ENCODE data around the gene PIGO. TPM values are rescaled to one million over a fixed set of nuclear protein-coding genes. Genes with fewer than 3 reads are reported as not detected.

Gene PIGO
- total RNA-seq, 2 experiments from 2014 or later: 28.5 to 31.6 TPM

- CTCF ChIA-PET: interaction anchor here (0.8 to 8.4 kb wide), 8 partner anchors 9 to 369 kb away, joined by 3 to 44 read pairs (median 5); partner anchors contain the start of genes FANCG, PIGO, STOML2 and VCP
- Mint-ChIP-seq H3K4me3 (peak overlapping the region; percentile 60), H3K4me1 (peaks cover 49% of the 10 kb centered on the region), H3K9me3 (ENCODE audit: low read depth) (no peaks in the 10 kb centered on the region), H3K36me3 (peaks cover 4% of the 10 kb centered on the region), H3K27me3 (no peaks in the 10 kb centered on the region), H3K27ac (peak overlapping the region; percentile 82)
- ATAC-seq: no peak
- DNase-seq: no peak
These were observed 16.0 kb upstream of the PIGO start for GRCh38 chr9:35112257-35113020.

- Mint-ChIP-seq H3K36me3 (peaks cover 4% of the 10 kb centered on the region), H3K4me3 (peak overlapping the region; percentile 60), H3K9me3 (ENCODE audit: low read depth) (no peaks in the 10 kb centered on the region), H3K27ac (peak overlapping the region; percentile 82), H3K4me1 (peaks cover 41% of the 10 kb centered on the region), H3K27me3 (no peaks in the 10 kb centered on the region)
- peak; percentile 74 for ATAC-seq
- CTCF ChIA-PET: interaction anchor here (0.8 to 8.4 kb wide), 7 partner anchors 8 to 370 kb away, joined by 3 to 44 read pairs (median 5); partner anchors contain the start of genes FANCG, PIGO, STOML2 and VCP
- DNase-seq: peak; percentile 99
These were observed 14.9 kb upstream of the PIGO start for GRCh38 chr9:35111001-35111933.

GRCh38 chr9:35110327-35110761, 14.0 kb upstream of the PIGO start:
- Mint-ChIP-seq H3K27ac (no peak overlapping the region), H3K4me1 (peaks cover 40% of the 10 kb centered on the region), H3K4me3 (no peak overlapping the region), H3K36me3 (peaks cover 10% of the 10 kb centered on the region), H3K9me3 (ENCODE audit: low read depth) (no peaks in the 10 kb centered on the region), H3K27me3 (no peaks in the 10 kb centered on the region)
- CTCF ChIA-PET: interaction anchor here (0.6 to 8.4 kb wide), 3 partner anchors 14 to 204 kb away, joined by 3 to 44 read pairs (median 3); partner anchors contain the start of gene PIGO
- ATAC-seq (no peak), DNase-seq (peak; percentile 40)

GRCh38 chr9:35108946-35109575, 12.7 kb upstream of the PIGO start:
- Mint-ChIP-seq H3K9me3 (ENCODE audit: low read depth) (no peaks in the 10 kb centered on the region), H3K36me3 (peaks cover 11% of the 10 kb centered on the region), H3K4me3 (no peak overlapping the region), H3K4me1 (peaks cover 32% of the 10 kb centered on the region), H3K27ac (no peak overlapping the region), H3K27me3 (no peaks in the 10 kb centered on the region)
- DNase-seq (peak; percentile 38), ATAC-seq (no peak)
- CTCF ChIA-PET: interaction anchor here (8.4 kb wide), 1 partner anchor 13 kb away, joined by 44 read pairs; the partner anchor contains the start of gene PIGO

- Mint-ChIP-seq H3K4me1 (peaks cover 31% of the 10 kb centered on the region), H3K4me3 (no peak overlapping the region), H3K27ac (no peak overlapping the region), H3K27me3 (no peaks in the 10 kb centered on the region), H3K9me3 (ENCODE audit: low read depth) (no peaks in the 10 kb centered on the region), H3K36me3 (peaks cover 11% of the 10 kb centered on the region)
- DNase-seq (peak; percentile 27), ATAC-seq (no peak)
- CTCF ChIA-PET: interaction anchor here (8.4 kb wide), 1 partner anchor 13 kb away, joined by 44 read pairs; the partner anchor contains the start of gene PIGO
These were observed 12.1 kb upstream of the PIGO start for GRCh38 chr9:35108461-35108860.

DNA sequence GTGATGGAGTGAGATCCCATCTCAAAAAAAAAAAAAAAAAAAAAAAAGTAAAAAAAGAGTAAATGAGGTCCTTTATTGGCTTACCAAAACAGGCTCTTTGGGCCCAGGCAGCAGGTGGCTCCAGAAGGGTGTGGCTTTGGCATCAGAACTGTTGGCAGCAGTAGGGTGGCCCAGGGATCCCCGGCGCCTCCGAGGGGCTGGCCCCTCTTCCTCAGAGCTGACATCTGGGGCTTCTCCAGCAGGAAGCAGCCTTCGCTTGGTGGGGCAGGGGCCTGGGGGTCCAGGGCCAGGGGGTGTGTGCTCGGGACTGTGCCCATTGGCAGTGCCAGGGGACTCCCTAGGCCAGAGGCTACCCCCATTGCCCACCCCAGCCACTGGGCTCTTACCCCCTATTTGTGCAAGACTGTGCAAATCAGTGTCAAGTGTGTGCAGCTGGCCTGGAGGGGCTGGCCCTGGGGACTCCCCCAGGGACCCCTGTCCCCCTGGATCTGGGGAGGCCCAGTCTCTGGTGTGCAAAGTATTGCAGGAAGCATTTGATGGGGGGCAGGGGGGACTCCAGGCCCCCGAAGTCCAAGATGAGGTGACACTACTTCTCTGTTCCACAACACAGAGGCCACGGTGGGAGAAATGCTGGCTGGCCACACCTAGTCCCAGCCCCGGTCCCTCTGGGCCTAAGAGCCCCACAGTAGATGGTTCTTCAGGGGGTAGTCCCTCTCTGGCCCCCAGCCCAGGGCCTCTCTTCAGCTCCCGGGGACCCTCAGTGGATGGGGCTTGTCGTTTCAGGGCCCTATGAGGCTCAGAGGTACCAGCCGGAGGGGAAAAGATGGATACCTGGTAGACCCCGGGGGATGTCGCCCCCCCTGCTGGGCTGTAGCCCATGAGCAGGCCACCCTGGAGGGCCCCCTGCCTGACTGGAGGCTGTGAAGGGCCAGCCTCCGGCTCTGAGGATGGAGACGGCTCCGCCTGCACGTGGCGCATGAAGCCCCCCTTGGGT, 11.2 kb upstream of the PIGO start:
- Mint-ChIP-seq H3K9me3 (ENCODE audit: low read depth) (no peaks in the 10 kb centered on the region), H3K27me3 (no peaks in the 10 kb centered on the region), H3K27ac (no peak overlapping the region), H3K4me1 (peaks cover 33% of the 10 kb centered on the region), H3K4me3 (no peak overlapping the region), H3K36me3 (peaks cover 13% of the 10 kb centered on the region)
- CTCF ChIA-PET: interaction anchor here (0.7 to 8.4 kb wide), 3 partner anchors 12 to 668 kb away, joined by 3 to 44 read pairs (median 5); partner anchors contain the start of gene PIGO
- ATAC-seq: no peak
- DNase-seq: no peak

DNA sequence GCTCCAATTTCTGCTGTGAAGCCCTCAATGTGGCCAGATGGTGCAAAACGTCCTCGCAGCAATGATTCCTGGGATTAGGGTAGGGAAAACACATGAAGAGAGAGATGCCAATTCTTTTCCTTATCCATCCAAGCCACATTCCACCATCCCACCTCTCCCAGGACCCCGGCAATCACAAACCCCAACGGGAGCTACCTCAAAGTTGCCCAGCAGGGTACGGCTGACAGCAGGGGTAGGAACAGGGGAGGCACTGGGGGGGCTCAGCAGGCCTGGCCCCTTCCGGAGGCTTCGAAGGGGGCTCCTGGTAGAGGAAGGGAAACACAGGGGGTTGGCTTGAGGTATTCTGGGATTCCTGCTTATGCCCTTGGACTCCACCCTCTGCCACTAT, 9.9 kb upstream of the PIGO start:
- H3K27ac Mint-ChIP-seq: no peak overlapping the region
- peaks cover 33% of the 10 kb centered on the region for H3K4me1 Mint-ChIP-seq
- peaks cover 16% of the 10 kb centered on the region for H3K36me3 Mint-ChIP-seq
- no peak for ATAC-seq
- DNase-seq: no peak
- H3K27me3 Mint-ChIP-seq: no peaks in the 10 kb centered on the region
- CTCF ChIA-PET: interaction anchor here (0.7 to 8.4 kb wide), 3 partner anchors 10 to 669 kb away, joined by 3 to 44 read pairs (median 5); partner anchors contain the start of gene PIGO
- H3K4me3 Mint-ChIP-seq: no peak overlapping the region
- no peaks in the 10 kb centered on the region for H3K9me3 Mint-ChIP-seq (ENCODE audit: low read depth)

DNA sequence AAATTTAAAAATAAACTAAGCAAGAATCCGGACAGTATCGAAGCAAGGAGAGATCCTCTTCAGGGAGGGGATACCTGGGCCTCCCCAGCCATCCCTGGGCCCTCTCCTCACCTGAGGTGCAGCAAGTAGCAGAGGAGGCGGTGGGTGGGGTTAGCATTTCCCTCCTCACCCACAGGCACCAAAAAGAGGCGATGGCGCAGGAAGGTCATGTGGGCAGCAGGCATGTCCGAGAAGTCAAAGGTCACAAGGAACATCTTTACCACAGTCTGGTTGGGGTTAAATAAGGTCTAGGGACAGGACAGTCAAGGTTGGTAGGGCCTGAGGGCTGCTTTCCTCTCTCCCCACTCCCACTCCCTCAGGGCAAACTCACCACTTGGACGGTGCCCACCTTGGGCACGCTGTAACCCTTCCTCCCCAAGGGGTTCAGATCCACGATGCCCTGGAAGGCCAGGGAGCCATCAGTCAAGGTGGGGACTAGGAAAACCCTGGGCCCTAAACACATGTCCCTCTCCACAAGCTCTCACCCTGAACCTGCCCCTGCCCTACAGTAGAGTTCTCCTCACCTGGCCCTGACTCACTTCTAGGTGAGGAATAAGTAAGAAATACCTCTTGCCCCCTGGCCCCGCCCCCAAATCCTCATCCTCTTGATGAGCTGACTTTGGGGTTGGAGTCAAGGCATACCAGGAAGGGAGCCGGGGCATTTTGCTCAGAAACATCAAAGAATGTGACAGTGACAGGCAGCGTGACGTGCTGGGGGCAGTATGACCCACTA, 9.4 kb upstream of the PIGO start:
- Mint-ChIP-seq H3K4me1 (peaks cover 36% of the 10 kb centered on the region), H3K27ac (no peak overlapping the region), H3K36me3 (peaks cover 22% of the 10 kb centered on the region), H3K4me3 (no peak overlapping the region), H3K27me3 (no peaks in the 10 kb centered on the region), H3K9me3 (ENCODE audit: low read depth) (no peaks in the 10 kb centered on the region)
- CTCF ChIA-PET: interaction anchor here (8.4 kb wide), 1 partner anchor 10 kb away, joined by 44 read pairs; the partner anchor contains the start of gene PIGO
- ATAC-seq (no peak), DNase-seq (no peak)

DNA sequence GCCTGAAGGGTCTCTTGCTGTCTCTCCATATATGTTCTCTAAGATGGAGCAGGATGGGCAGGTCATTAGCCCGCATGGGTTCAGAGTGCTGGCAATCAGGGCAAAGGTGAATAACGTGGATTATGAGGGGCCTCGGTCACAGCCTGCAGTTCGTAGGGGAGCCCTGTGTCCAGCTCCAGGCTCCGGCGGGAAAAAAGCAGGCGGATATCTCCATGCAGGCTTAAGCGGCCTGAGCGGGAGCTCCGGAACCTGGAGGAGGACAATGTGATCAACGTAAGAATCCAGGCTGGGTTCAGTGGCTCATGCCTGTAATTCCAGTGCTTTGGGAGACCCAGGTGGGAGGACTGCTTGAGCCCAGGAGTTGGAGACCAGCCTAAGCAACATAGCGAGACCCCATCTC, 8.7 kb upstream of the PIGO start:
- no peak overlapping the region for H3K27ac Mint-ChIP-seq
- peaks cover 26% of the 10 kb centered on the region for H3K36me3 Mint-ChIP-seq
- peaks cover 37% of the 10 kb centered on the region for H3K4me1 Mint-ChIP-seq
- no peak overlapping the region for H3K4me3 Mint-ChIP-seq
- ATAC-seq (no peak), DNase-seq (no peak)
- H3K9me3 Mint-ChIP-seq (ENCODE audit: low read depth): no peaks in the 10 kb centered on the region
- CTCF ChIA-PET: interaction anchor here (8.4 kb wide), 1 partner anchor 9 kb away, joined by 44 read pairs; the partner anchor contains the start of gene PIGO
- H3K27me3 Mint-ChIP-seq: no peaks in the 10 kb centered on the region

GRCh38 chr9:35104586-35104985, 8.2 kb upstream of the PIGO start:
- Mint-ChIP-seq H3K4me1 (peaks cover 39% of the 10 kb centered on the region), H3K27me3 (no peaks in the 10 kb centered on the region), H3K36me3 (peaks cover 32% of the 10 kb centered on the region), H3K4me3 (no peak overlapping the region), H3K27ac (peak overlapping the region; percentile 95), H3K9me3 (ENCODE audit: low read depth) (no peaks in the 10 kb centered on the region)
- no peak for ATAC-seq
- CTCF ChIA-PET: interaction anchor here (0.6 to 8.4 kb wide), 5 partner anchors 9 to 507 kb away, joined by 3 to 44 read pairs (median 6); partner anchors contain the start of genes FANCG and PIGO
- no peak for DNase-seq

GRCh38 chr9:35103660-35104191, 7.3 kb upstream of the PIGO start:
- no peaks in the 10 kb centered on the region for H3K9me3 Mint-ChIP-seq (ENCODE audit: low read depth)
- H3K36me3 Mint-ChIP-seq: peaks cover 37% of the 10 kb centered on the region
- peaks cover 42% of the 10 kb centered on the region for H3K4me1 Mint-ChIP-seq
- CTCF ChIA-PET: interaction anchor here (0.6 to 3.4 kb wide), 11 partner anchors 8 to 508 kb away, joined by 3 to 30 read pairs (median 4); partner anchors contain the start of genes ATOSB and FANCG
- peak overlapping the region; percentile 95 for H3K27ac Mint-ChIP-seq
- ATAC-seq: no peak
- no peaks in the 10 kb centered on the region for H3K27me3 Mint-ChIP-seq
- DNase-seq: no peak
- H3K4me3 Mint-ChIP-seq: peak overlapping the region; percentile 91
